ENCODE results near the gene ZNF568.

GRCh38 chr19:37045140-37045539, 129.0 kb downstream of the ZNF568 start:
- TF ChIP-seq CTCF (conservative IDR thresholded peaks at IDR 0.05) (no peak), EZH2 (IDR thresholded peaks at IDR 0.05; ENCODE audit: low read depth) (no peak)

Data from PC-9 (cell line).